ENCODE measurements around the gene SIGLEC12.
"Not testable (repeated sequence)": the region's sequence is repeated elsewhere in the genome, so short reads cannot be mapped to it uniquely, and the experiment has no call there.

The SIGLEC12 gene

DNA sequence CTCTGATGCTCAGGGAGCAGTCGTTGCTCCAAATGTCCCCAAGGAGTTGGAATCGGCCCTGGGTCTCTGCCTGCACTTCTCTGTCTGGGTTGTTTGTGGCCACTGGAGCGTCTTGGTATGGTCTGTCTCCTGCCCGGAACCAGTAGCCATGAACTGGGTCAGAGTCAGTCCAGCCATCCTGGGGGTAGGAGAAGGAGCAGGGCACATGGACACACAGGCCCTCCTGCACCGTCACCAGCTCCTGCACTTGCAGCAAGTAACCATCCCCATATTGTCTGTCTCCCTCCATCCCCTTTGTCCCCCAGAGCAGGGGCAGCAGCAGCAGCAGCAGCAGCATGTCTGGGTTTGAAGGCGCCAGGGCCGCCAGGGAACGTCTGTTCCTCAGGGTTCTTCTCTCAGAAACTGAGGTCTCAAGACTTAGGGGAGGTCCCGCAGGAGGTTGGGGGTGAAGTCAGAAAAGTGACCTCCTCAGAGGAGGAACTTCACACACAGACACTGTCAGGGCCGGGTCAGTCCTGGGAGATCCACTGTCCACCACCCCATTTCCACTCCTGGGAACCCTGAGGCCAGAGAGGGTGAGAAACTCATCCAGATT is 43.5 kb downstream of the SIGLEC12 start, which contains the start of gene SIGLEC8:
Gene SIGLEC8, minus strand, starts transcription at position 404 of the 595 bp plus-strand sequence. Its CDS starts 67 bp downstream, at position 337.
- no peak for DNase-seq (ENCODE audit: low read depth in 2 of 2)

DNA sequence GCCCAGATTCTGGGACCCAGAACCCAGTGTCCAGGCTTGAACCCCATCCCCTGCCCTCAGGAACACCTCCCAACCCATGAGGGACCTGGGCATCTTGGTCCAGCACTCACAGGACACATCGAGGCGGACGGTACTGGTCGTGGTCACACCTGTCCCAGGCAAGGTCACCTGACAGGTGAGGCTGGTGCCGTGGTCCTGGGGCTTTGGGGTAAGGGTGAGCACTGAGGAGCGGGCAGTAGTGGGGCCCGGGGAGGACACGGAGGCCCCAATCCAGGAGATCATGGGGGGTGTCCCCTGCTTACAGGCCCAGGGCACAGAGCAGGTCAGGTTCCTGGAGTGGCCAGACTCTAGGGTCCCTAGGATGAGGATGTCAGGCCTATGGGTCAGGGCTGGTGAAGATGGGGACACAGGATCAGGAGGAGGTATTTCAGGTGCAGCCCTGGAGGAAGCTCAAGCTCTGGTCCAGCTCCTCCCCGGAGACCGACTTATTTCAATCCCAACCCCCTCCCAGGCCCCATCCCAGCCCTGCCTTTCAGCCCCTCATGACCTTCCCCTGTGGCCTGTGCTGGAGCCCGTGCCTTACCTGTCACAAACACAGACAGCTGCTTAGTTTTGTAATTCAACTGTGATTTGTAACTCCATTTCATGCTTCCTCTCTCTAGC is 44.1 kb downstream of the SIGLEC12 start:
- DNase-seq (ENCODE audit: low read depth in 2 of 2), result no peak

DNA sequence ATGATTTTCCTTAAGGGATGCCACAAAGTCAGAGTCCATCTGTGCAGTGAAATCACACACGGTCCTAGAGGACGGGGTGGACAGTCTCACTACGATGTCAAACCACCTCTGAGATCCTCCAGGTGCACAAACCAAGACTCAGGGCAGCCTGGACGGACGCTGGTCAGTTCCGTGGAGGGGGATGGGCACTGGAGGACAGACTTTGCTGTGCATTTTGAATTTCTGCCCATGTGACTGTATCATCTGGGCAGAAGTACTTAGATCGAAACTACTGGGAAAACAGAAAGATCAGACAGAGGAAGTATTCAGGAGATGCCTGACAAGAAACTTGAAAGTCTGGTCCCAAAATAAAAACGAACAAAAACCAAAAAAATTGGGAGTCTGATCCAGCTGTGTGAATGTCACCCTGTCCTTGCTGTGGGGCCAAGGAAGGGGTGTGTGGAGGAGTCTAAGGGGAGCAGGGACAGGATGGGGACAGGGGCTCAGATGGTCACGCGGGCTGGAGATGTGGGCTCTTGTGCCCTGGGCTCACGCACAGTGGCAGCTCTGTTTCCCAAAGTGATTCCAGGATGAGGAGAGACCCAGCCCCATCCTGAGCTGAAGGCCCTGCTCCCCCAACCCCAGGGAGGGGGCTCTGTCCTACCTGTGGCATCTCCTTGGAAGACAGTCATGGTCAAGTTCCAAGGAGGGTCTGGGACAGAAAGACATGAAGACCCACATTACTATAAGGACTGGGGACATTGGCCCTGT is 44.9 kb downstream of the SIGLEC12 start:
- DNase-seq (ENCODE audit: low read depth in 2 of 2), result no peak

DNA sequence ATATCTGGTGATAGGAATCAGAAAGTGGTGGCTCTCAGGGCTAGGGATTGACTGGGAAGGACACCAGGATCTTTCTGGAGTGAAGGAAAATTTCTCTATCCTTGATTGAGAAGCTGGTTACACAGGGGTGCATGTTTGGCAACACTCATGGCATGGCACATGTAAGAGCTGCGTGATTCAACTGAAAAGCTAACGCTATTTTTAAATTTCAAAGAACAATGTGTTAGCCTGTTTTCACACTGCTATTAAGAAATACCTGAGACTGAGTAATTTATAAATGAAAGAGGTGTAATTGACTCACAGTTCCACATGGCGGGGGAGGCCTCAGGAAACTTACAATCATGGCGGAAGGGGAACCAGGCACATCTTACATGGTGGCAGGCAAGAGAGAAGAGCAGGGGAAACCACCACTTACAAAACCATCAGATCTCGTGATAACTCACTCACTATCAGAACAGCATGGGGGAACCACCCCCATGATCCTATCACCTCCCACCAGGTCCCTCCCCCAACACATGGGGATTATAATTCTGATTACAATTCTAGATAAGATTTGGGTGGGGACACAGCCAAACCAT is 50.8 kb downstream of the SIGLEC12 start:
- no peak for DNase-seq (ENCODE audit: low read depth in 2 of 2)

DNA sequence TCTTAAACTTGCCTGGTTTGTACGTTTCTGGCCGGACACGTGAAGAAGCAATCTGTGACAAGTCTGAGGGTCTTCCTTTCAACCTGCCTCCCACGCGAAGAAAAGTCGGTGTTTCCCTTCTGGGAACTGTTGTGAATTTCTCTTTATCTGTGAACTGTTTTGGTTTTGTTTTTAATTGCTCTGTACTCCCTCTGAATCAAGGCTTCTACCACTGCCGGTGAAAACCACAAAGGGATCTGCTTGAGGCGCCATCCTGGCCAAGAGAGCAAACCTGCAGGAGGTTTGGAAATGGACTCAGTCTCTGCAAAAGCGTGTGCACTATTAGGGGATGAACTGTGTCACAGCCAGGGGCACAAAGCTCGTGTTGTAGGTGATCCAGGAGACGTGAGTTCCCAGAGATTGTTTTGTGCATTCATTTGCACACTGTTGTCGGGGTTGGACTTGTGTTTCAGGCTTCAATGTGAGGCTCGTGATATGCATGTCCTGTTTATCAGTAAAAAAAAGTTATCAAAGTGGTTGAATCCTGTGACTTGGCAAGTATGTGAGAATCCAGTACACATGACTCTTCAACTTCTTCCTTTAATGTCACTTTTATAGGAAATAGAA is 53.1 kb downstream of the SIGLEC12 start:
- no peak for DNase-seq (ENCODE audit: low read depth in 2 of 2)

DNA sequence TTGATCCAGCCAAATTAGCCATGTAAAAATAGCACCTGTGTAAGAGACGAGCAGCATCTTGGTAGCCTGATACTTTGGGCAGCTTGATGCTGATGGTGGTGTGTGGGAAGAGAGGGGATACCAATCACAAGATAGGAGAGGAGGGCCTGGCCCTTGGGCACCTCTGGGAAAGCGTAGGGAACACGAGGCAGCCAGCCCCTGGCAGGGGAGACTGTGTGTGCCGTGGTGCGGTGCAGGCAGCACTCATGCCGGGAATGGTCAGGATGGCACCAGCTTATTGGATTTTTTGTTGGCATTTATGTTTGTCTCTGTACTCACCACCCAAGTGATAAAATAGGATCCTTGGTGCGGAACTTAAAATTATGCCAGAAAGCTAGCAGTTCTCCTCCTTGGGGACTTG is 53.6 kb downstream of the SIGLEC12 start:
- no peak for DNase-seq (ENCODE audit: low read depth in 2 of 2)

DNA sequence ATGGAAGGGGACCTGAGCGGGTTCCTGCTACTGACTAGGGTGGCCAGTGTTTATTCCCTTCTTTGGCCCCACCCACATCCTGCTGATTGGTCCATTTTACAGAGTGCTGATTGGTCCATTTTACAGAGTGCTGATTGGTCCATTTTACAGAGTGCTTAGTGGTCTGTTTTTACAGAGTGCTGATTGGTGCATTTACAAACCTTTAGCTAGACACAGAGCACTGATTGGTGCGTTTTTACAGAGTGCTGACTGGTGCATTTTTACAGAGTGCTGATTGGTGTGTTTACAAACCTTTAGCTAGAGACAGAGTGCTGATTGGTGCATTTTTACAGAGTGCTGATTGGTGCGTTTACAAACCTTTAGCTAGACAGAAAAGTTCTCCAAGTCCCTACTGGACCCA is 54.1 kb downstream of the SIGLEC12 start:
- not testable (repeated sequence) for DNase-seq (ENCODE audit: low read depth in 2 of 2)

DNA sequence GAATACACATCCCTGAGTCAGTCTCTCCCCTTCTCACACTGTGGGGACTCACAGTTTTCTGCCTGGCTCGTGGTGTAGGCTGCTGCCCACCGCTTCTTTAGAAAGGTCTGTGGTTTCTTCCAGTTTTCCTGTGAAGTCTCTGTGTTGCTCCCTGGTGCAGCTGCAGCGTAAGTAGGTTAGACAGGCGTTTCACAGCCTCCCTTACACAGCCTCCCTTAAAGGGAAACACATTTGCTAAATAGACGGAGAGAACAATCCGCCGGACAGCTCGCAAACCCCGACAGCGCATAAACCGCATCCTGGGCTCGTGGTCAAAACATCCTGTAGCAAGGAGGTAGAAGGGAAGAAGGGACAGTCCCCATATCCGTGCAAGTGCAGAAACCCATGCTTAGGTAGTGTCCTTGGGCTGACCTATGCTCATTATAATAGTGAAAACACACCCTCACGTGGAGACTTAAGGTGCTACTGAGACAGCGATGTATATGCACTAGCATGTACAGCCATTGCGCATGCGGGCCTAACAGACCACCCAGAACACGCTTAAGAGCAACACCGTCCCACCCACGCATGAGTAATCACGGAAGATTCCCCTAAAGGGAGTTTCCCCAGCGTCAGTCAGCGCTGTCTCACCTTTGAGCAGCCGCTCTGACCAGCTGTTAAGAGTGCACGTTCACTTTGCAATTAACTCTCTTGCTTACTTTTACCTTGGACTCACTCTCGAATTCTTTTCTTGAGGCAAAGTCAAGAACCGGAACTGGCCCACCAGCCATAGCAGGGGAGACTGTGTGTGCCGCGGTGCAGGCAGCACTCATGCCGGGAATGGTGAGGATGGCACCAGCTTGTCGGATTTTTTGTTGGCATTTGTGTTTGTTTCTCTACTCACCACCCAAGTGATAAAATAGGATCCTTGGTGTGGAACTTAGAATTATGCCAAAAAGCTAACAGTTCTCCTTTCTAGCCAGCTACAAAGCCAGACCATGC is 59.9 kb downstream of the SIGLEC12 start:
- no peak for DNase-seq (ENCODE audit: low read depth in 2 of 2)

Data from fibroblast of skin of left quadriceps (primary cell).